NCI-H460 (cell line): ENCODE measurements around the gene C2orf92. TPM values are rescaled to one million over a fixed set of nuclear protein-coding genes. Genes with fewer than 3 reads are reported as not detected.

ENCODE experiments used
- DNase-seq: peaks from one replicate; pipeline ENCODE4 v3.0.0-alpha.2; 2016; ENCODE audit warnings: low read depth; ENCODE audit errors: extremely low read depth
- total RNA-seq: library from RNA; depleted of rRNA; stranded (reverse); fragments of >200 nt; shearing (Covaris generic); gene quantifications from 2 replicates; pipeline ENCODE4 v1.2.3, GENCODE V29; 2014

The C2orf92 gene
- total RNA-seq, 1 experiment from 2014 or later: 2.1 TPM

DNA sequence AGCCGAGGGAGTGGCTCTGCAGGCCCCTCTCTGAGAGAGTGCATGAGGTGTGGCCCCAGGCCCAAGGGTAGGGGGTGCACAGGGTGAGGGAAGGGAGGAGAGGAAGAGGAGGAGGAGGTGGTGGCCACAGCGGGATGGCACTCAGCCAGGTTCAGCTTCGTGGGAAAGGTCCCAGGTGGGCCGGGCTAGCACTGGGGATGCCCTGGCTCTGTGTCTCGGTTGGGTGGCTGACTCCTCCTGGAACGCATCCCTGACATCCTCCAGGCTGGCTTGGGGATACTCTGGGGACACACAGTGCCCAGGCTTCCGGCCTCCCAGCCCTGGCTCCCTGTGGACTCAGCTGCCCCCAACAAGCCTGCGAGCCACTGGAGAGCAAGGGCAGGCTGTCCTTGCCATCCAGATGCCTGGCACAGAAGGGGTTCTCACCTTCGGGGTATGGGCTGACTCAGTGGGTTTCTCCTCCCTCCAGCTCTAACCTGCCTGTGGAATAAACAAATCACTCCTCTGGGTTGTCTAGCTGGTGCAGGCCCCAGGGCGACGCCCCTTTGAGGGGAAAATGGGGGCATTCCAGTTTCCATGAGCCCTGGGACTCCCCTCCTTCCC, 43.3 kb downstream of the C2orf92 start:
- no peak for DNase-seq

- DNase-seq: no peak
These were observed 44.0 kb downstream of the C2orf92 start, which contains the start of gene ZAP70 for GRCh38 chr2:97713296-97714083. ZAP70 (plus strand) TSS chr2:97713576; CDS start chr2:97724037, 10,461 bp downstream.

- DNase-seq: no peak
These were observed 44.8 kb downstream of the C2orf92 start for GRCh38 chr2:97714084-97714949.

DNA sequence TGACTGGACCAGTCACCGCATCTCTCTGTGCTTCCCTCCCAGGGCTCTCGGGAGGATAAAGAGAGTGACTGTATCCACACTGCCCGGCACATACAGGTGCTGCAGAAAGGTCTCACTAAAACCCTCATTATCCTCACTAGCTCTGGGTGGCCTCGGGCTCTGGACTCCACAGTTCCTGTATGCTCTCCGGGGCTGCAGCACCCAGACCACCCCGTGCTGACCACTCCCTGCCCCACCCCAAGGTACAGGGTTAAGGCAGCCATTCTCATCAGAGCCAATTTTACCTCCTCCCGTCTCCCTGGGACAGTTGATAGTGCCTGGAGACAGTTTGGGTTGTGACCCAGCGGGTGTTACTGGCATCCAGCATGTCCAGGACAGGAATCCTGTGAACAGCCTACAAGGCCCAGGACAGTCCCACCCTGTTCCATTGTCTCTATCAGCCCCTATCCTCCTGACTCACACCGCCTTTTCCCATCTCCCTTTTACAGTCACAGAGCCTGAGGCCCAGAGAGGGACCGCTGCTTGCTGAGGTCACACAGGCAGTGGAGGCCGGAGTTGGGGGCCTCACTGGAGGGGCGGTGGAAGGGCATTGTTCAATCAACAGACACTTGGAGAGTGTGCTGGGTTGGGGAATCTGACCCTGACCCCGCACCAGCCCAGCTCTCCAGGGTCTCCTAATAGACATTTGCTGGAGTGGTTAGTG, 45.6 kb downstream of the C2orf92 start:
- no peak for DNase-seq

GRCh38 chr2:97715951-97716694, 46.6 kb downstream of the C2orf92 start:
- no peak for DNase-seq

GRCh38 chr2:97716695-97717612, 47.4 kb downstream of the C2orf92 start:
- no peak for DNase-seq

GRCh38 chr2:97717613-97717995, 48.1 kb downstream of the C2orf92 start:
- no peak for DNase-seq

DNA sequence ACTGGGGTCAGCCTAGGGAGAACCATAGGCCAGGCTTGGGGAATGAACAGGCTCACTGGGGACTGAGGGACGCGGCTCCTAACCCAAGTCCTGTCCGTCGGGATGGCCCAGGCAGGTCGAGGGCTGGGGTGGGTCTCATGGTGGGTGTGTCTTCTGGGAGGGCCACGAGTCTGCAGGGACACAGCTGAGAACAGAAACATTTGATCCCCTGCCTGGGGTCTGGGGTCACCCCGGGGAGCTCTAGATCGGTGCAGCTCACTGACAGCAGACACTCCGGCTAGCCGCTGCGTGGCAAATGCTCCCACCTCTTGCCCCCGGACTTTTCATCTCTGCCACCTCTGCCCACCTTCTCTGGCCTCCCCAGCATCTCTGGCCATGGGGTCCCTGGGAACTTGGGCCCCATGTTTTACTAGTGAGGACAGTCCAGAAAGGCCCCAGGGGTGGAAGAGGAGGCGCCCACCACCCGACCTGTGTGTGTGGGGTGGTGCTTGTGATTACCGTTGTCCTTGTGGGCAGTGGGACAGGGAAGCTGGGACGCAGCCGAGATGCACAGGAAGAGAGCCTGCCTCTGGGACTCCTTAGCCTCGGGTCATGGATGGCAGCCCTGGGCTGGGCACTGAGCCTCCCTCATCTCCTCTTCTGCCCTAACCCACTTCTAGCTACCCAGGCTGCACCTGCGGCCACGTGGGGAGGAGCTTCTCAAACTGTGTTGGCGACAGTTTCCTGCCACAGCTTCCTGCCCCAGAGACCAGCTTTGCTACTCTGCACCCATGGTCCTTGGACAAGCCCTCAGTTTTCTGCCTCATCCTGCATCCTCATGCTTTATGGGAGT, 48.8 kb downstream of the C2orf92 start:
- no peak for DNase-seq

DNA sequence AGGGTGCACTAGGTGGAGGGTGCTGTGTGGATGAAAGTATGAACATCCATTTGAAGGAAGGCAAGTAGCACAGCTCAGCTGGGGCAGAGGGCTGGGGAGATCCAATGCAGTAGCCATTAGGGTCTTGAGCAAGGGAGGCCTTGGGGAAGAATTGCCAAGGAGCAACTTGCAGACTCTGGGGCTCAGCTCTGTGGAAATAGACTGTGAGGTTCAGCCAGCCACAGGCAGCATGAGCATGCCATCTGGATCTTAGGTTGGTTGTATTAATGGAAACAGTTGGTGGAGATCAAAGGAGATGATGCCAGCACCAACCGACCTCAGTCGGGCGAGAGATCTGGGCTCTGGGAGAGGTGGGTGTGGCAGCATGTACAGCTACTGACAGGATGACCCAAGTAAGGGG, 49.4 kb downstream of the C2orf92 start:
- no peak for DNase-seq

GRCh38 chr2:97719362-97720155, 50.0 kb downstream of the C2orf92 start:
- no peak for DNase-seq

- DNase-seq: no peak
These were observed 51.2 kb downstream of the C2orf92 start for GRCh38 chr2:97720746-97721145.

DNA sequence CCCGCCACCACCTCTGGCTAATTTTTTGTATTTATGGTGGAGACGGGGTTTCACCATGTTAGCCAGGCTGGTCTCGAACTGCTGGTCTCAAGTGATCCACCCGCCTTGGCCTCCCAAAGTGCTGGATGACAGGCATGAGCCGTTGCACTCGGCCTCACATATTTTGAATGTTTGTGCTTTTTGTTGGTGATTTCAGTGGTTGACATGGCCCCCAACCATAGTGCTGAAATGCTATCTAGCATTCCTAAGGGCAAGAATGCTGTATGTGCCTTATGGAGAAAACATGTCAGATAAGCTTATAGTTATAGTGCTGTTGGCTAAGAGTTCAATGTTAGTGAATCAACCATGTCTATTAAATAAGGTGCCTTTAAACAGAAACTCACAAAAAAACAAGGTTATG, 52.7 kb downstream of the C2orf92 start:
- no peak for DNase-seq

DNA sequence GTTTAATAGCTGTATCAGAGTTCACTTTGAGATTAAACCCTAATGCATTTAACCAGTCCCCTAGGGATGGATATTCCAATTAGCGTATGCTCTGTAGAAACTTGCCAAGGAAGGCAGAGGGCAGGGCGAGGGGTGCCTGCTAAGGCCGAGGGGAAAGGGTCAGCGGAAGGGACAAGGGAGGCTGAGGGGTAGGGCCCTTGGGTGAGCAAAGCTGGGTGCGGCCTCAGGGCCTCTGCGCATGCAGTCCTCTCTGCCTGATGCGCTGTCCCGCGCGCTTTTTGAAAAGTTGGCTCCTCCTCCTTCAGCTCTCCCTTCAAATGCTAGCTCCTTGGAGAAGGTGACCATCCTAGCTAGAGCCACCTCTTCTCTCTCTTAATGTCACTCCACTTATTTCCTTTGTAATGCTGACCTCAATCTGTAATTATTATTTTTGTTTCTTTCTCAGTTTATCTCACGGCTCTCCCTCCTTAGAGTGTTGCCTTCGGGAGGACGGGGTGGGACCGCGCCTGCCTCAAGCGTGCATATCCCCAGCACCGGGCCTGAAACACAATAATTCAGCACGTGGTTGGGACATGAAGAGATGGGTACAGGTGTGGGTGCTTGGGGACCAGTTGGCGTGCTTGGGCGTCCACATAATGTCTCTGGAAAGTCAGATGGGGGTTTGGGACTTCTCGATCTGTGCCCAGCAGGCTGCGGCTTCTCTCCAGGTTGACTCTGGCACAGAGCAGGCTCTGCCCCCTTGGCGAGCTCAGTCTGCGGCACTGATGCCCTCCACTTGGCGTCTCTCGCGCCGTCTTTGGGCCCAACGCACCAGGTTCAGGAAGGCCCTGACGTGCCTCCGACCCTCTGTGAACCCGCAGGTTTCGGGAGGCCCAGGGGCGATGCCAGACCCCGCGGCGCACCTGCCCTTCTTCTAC, 53.9 kb downstream of the C2orf92 start:
- DNase-seq: no peak

DNA sequence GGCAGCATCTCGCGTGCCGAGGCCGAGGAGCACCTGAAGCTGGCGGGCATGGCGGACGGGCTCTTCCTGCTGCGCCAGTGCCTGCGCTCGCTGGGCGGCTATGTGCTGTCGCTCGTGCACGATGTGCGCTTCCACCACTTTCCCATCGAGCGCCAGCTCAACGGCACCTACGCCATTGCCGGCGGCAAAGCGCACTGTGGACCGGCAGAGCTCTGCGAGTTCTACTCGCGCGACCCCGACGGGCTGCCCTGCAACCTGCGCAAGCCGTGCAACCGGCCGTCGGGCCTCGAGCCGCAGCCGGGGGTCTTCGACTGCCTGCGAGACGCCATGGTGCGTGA, 54.5 kb downstream of the C2orf92 start:
- no peak for DNase-seq

DNA sequence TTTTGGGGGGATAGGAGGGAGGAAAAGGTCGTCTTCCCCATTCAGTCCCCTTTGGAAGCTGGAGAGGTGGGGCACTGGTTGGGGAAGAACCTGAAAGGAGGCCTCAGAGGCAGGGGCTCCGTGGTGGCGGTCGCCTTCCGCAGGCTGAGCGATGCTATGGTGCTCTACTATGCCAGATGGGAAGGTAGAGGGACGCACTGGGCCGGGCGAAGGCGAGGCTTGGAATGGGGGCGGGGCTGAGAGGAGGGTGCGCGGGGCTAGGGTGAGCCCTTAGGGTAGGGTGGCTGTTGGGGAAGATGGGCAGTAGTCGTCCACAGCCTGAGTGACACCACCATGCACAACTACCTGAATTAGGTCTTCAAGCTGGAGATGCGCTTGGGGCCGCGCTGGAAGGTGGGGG, 55.0 kb downstream of the C2orf92 start:
- DNase-seq: no peak

DNA sequence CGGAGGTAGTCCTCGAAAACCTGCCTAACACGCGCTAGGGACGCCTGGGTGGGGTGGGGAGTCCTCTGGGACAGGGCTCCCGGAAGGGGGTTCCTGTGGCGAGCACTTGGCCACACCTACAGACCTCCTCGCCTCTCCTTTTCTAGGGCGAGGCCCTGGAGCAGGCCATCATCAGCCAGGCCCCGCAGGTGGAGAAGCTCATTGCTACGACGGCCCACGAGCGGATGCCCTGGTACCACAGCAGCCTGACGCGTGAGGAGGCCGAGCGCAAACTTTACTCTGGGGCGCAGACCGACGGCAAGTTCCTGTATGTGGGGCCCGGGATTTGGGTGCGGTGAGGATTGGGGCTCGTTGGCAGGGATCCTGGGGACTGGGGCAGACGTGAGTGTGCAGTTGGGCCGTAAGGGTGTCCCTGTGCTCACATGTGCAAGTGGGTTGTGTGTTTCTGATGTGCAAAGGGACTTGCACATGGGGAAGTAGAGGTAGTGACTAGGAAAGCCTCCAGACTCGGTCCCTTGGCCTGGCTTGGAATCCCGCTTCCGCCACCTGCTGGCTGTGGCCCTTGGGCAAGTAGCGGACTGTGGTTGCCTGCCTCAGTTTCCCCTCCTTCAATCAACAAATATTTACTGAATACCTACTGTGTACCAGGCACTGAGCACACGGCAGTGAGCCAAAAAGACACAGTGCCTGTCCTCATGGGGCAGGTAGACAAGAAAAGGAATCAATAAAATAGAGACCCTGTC, 55.6 kb downstream of the C2orf92 start:
- no peak for DNase-seq
